SU-DHL-6 (cell line): Measurements from ENCODE around the gene VASN.

ENCODE experiments used
- H2AFZ ChIP-seq: fragments of 200-600 bp; sonication (generic); 2 replicates; pipeline ENCODE4 v1.6.1; 2014; ENCODE audit warnings: low read depth, mild to moderate bottlenecking, moderate library complexity, mixed read lengths, antibody characterized with exemption, low read length; ENCODE audit not compliant: severe bottlenecking
- H3F3A ChIP-seq: fragments of 200-600 bp; shearing (Covaris generic); 2 replicates; pipeline ENCODE4 v1.6.0; 2016; ENCODE audit warnings: antibody characterized with exemption, mild to moderate bottlenecking; ENCODE audit not compliant: insufficient read depth
- H3K27ac ChIP-seq: fragments of 200-600 bp; sonication (generic); 2 replicates; pipeline ENCODE4 v1.5.1; 2016; ENCODE audit warnings: low read depth, mild to moderate bottlenecking, low read length, moderate library complexity, mixed read lengths
- H3K27me3 ChIP-seq: fragments of 200-600 bp; sonication (generic), shearing (Covaris generic); 2 replicates; pipeline ENCODE4 v1.6.0; 2014; ENCODE audit warnings: mild to moderate bottlenecking, low read length
- H3K36me3 ChIP-seq: fragments of 200-600 bp; sonication (generic); 2 replicates; pipeline ENCODE4 v1.6.1; 2014; ENCODE audit warnings: mild to moderate bottlenecking, low read length, mixed read lengths
- H3K4me2 ChIP-seq: fragments of 300-600, 200-600 bp; shearing (Covaris generic), sonication (generic); 2 replicates; pipeline ENCODE4 v1.6.0; 2014; ENCODE audit warnings: low read length, low read depth, mild to moderate bottlenecking; ENCODE audit not compliant: poor library complexity, severe bottlenecking
- H3K4me3 ChIP-seq: fragments of 200-600 bp; sonication (generic); 2 replicates; pipeline ENCODE4 v1.5.1; 2014; ENCODE audit warnings: antibody characterized with exemption, low read length, mild to moderate bottlenecking, mixed read lengths; ENCODE audit not compliant: insufficient read depth, poor library complexity, severe bottlenecking
- H3K79me2 ChIP-seq: fragments of 200-600 bp; sonication (generic); 2 replicates; pipeline ENCODE4 v1.6.1; 2014; ENCODE audit warnings: mild to moderate bottlenecking, low read length, moderate library complexity; ENCODE audit not compliant: insufficient read depth
- H3K9ac ChIP-seq: fragments of 200-600 bp; sonication (generic); 2 replicates; pipeline ENCODE4 v1.7.0; 2014; ENCODE audit warnings: mild to moderate bottlenecking, low read length
- H3K9me2 ChIP-seq: fragments of 200-600 bp; sonication (generic); replicated peaks from 2 replicates; pipeline ENCODE4 v1.6.1; 2014; ENCODE audit warnings: low read length; ENCODE audit not compliant: insufficient read depth
- H3K9me3 ChIP-seq: fragments of 200-600 bp; sonication (generic); 2 replicates; pipeline ENCODE4 v1.6.1; 2014; ENCODE audit warnings: low read length, mixed read lengths; ENCODE audit not compliant: insufficient read depth
- H4K20me1 ChIP-seq: fragments of 200-600 bp; sonication (generic); 2 replicates; pipeline ENCODE4 v1.6.1; 2014; ENCODE audit warnings: low read depth, mild to moderate bottlenecking, antibody characterized with exemption, low read length, moderate library complexity, mixed read lengths
- EZH2phosphoT487 ChIP-seq: fragments of 200-600 bp; sonication (generic), shearing (Covaris generic); conservative IDR thresholded peaks from 2 replicates; pipeline ENCODE4 v1.6.1; 2018; ENCODE audit warnings: mild to moderate bottlenecking, antibody characterized with exemption, low read length, moderate library complexity, mixed read lengths
- TF ChIP-seq, protein P1 (sequence below): fragments of 200-600 bp; sonication (generic); IDR thresholded peaks from one replicate; pipeline ENCODE4 v1.5.1; 2017; ENCODE audit warnings: antibody characterized with exemption, mild to moderate bottlenecking, low read length, moderate library complexity; ENCODE audit not compliant: insufficient read depth, poor library complexity, severe bottlenecking

VASN gene

DNA sequence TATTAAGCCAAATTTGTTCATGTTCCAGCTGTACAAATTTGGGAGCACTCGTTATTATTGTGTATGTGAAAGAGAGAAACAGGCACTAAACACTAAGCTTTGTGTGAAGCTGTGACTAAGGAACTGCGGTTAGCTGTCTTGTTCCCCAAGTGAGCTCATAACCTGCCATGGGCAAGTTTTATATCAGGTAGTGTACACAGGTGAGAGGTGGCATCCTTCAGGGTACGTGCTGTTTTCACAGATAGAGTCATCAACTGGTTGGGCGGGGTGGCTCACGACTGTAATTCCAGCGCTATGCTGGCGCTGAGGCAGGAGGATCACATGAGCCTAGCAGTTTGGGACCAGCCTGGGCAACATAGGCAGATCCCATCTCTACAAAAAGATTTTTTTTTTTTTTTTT is 56.9 kb downstream of the VASN start:
- Histone ChIP-seq H3K9me2 (no peaks in the 10 kb centered on the region), H2AFZ (no peak overlapping the region), H3K9me3 (no peaks in the 10 kb centered on the region), H3F3A (0 out of 2 replicates have a peak, but pooled peaks cover 4% of the 10 kb centered on the region), H3K36me3 (peaks cover 9% of the 10 kb centered on the region), H3K4me3 (no peak overlapping the region), H3K27me3 (no peaks in the 10 kb centered on the region), H3K79me2 (peaks cover 72% of the 10 kb centered on the region), H4K20me1 (no peaks in the 10 kb centered on the region), H3K4me2 (no peak overlapping the region), H3K27ac (no peak overlapping the region), H3K9ac (no peak overlapping the region)
- TF ChIP-seq, protein P1, sequence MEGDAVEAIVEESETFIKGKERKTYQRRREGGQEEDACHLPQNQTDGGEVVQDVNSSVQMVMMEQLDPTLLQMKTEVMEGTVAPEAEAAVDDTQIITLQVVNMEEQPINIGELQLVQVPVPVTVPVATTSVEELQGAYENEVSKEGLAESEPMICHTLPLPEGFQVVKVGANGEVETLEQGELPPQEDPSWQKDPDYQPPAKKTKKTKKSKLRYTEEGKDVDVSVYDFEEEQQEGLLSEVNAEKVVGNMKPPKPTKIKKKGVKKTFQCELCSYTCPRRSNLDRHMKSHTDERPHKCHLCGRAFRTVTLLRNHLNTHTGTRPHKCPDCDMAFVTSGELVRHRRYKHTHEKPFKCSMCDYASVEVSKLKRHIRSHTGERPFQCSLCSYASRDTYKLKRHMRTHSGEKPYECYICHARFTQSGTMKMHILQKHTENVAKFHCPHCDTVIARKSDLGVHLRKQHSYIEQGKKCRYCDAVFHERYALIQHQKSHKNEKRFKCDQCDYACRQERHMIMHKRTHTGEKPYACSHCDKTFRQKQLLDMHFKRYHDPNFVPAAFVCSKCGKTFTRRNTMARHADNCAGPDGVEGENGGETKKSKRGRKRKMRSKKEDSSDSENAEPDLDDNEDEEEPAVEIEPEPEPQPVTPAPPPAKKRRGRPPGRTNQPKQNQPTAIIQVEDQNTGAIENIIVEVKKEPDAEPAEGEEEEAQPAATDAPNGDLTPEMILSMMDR = no peak
- no peak for TF ChIP-seq EZH2phosphoT487

DNA sequence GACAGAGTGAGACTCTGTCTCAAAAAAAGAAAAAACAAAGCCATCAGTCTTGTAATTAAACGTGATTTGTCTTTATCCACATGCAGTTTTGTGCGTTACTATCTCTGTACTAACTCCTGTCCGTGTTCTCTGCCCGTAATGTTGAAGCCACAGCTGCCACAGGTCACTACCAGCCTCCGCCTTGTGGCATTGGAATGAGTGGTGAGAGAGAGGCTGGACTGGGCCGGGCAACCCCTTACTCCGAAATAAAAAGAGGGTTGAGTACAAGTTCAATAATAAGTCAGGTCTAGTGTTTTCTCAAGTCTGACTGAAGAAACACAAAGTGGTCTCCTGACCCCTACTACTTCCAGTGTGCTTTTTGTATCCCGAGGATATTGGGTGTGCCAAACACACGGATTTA is 59.4 kb downstream of the VASN start:
- Histone ChIP-seq H3K9ac (no peak overlapping the region), H3K79me2 (peaks cover 81% of the 10 kb centered on the region), H4K20me1 (no peaks in the 10 kb centered on the region), H3K4me2 (no peak overlapping the region), H3K27ac (no peak overlapping the region), H3K9me2 (no peaks in the 10 kb centered on the region), H3K9me3 (no peaks in the 10 kb centered on the region), H3K27me3 (no peaks in the 10 kb centered on the region), H3K4me3 (no peak overlapping the region), H2AFZ (no peak overlapping the region), H3K36me3 (peaks cover 17% of the 10 kb centered on the region), H3F3A (no peaks in the 10 kb centered on the region)
- TF ChIP-seq, protein P1 = no peak
- TF ChIP-seq EZH2phosphoT487 = no peak
